ENCODE measurements around the gene PGPEP1.

Gene PGPEP1

DNA sequence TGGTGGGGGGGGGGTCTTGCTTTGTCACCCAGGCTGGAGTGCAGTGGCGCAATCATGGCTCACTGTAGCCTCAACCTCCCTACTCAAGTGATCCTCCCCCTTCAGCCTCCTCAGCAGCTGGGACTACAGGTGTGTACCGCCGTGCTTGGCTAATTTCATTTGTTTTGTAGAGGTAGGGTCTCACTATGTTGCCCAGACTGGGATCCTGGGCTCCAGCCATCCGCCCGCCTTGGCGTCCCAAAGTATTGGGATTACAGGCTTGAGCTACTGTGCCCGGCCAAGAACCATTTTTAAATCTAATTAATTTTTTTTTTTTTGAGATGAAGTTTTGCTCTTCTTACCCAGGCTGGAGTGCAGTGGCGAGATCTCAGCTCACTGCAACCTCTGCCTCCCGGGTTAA, 40.7 kb upstream of the PGPEP1 start:
- DNase-seq (ENCODE audit: low read depth in 1 of 2, low spot score in 1 of 2) = no peak
- no peaks in the 10 kb centered on the region for H3K27me3 ChIP-seq (ENCODE audit: insufficient read depth, poor library complexity, severe bottlenecking)
- no peak overlapping the region for H3K4me3 ChIP-seq (replicated peaks; ENCODE audit: insufficient read depth, low read length)
- no peak overlapping the region for H3K27ac ChIP-seq (replicated peaks)
- TF ChIP-seq POLR2AphosphoS5 (IDR thresholded peaks at IDR 0.05; ENCODE audit: low read depth) = no peak
- TF ChIP-seq, protein P1, sequence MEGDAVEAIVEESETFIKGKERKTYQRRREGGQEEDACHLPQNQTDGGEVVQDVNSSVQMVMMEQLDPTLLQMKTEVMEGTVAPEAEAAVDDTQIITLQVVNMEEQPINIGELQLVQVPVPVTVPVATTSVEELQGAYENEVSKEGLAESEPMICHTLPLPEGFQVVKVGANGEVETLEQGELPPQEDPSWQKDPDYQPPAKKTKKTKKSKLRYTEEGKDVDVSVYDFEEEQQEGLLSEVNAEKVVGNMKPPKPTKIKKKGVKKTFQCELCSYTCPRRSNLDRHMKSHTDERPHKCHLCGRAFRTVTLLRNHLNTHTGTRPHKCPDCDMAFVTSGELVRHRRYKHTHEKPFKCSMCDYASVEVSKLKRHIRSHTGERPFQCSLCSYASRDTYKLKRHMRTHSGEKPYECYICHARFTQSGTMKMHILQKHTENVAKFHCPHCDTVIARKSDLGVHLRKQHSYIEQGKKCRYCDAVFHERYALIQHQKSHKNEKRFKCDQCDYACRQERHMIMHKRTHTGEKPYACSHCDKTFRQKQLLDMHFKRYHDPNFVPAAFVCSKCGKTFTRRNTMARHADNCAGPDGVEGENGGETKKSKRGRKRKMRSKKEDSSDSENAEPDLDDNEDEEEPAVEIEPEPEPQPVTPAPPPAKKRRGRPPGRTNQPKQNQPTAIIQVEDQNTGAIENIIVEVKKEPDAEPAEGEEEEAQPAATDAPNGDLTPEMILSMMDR (IDR thresholded peaks at IDR 0.05; ENCODE audit: insufficient read depth, low read length) = no peak
- TF ChIP-seq GABPA (IDR thresholded peaks at IDR 0.05; ENCODE audit: low read depth) = no peak
- no peak for TF ChIP-seq REST (IDR thresholded peaks at IDR 0.05; ENCODE audit: insufficient replicate concordance, low read depth)
- TF ChIP-seq SPI1 (IDR thresholded peaks at IDR 0.05; ENCODE audit: borderline replicate concordance, low read depth) = no peak

- H3K27ac ChIP-seq (replicated peaks) = no peak overlapping the region
- H3K4me3 ChIP-seq (replicated peaks; ENCODE audit: insufficient read depth, low read length) = no peak overlapping the region
- DNase-seq (ENCODE audit: low read depth in 1 of 2, low spot score in 1 of 2) = no peak
- no peaks in the 10 kb centered on the region for H3K27me3 ChIP-seq (ENCODE audit: insufficient read depth, poor library complexity, severe bottlenecking)
- TF ChIP-seq POLR2AphosphoS5 (IDR thresholded peaks at IDR 0.05; ENCODE audit: low read depth) (no peak), REST (IDR thresholded peaks at IDR 0.05; ENCODE audit: insufficient replicate concordance, low read depth) (no peak), SPI1 (IDR thresholded peaks at IDR 0.05; ENCODE audit: borderline replicate concordance, low read depth) (no peak), GABPA (IDR thresholded peaks at IDR 0.05; ENCODE audit: low read depth) (no peak)
- TF ChIP-seq, protein P1 (IDR thresholded peaks at IDR 0.05; ENCODE audit: insufficient read depth, low read length) = no peak
Measured at GRCh38 chr19:18300930-18301717, 39.3 kb upstream of the PGPEP1 start.

DNA sequence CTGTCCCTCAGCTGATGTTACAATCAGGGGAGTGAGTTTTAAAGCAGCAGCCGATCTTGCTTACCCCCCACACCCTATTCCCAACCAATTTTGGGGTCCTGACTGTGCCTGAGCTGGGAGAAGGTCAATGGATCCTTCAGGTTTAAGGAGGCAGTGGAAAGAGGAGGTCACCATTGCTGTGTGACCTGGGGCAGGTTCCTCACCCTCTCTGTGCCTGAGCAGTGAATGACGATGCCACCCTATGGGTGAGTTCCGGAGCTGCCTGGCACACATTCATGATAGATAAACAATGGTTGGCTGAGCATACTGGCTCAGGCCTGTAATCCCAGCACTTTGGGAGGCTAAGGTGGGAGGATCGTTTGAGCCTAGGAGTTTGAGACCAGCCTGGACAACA, 38.7 kb upstream of the PGPEP1 start:
- no peak for TF ChIP-seq REST (IDR thresholded peaks at IDR 0.05; ENCODE audit: insufficient replicate concordance, low read depth)
- TF ChIP-seq SPI1 (IDR thresholded peaks at IDR 0.05; ENCODE audit: borderline replicate concordance, low read depth) = no peak
- TF ChIP-seq, protein P1 (IDR thresholded peaks at IDR 0.05; ENCODE audit: insufficient read depth, low read length) = no peak
- TF ChIP-seq POLR2AphosphoS5 (IDR thresholded peaks at IDR 0.05; ENCODE audit: low read depth) = no peak
- no peak for TF ChIP-seq GABPA (IDR thresholded peaks at IDR 0.05; ENCODE audit: low read depth)
- DNase-seq (ENCODE audit: low read depth in 1 of 2, low spot score in 1 of 2) = no peak
- Histone ChIP-seq H3K27ac (replicated peaks) (no peak overlapping the region), H3K27me3 (ENCODE audit: insufficient read depth, poor library complexity, severe bottlenecking) (no peaks in the 10 kb centered on the region), H3K4me3 (replicated peaks; ENCODE audit: insufficient read depth, low read length) (no peak overlapping the region)
